Colonic mucosa (tissue), 4 donors: Measurements from ENCODE around the gene DAPK2. TPM values are rescaled to one million over a fixed set of nuclear protein-coding genes. Genes with fewer than 3 reads are reported as not detected.

Source experiments
- DNase-seq: peaks from one replicate; pipeline ENCODE4 v3.0.0-alpha.2; 2020
- H3K27ac ChIP-seq: fragments of 200-600 bp; one replicate; pipeline ENCODE4 v1.8.0; 2021
- H3K27me3 ChIP-seq: fragments of 200-600 bp; one replicate; pipeline ENCODE4 v1.8.0; 2021
- H3K36me3 ChIP-seq: fragments of 200-600 bp; one replicate; pipeline ENCODE4 v1.8.0; 2021
- H3K4me1 ChIP-seq: fragments of 200-600 bp; one replicate; pipeline ENCODE4 v1.8.0; 2021; ENCODE audit warnings: mild to moderate bottlenecking
- H3K4me3 ChIP-seq: fragments of 200-600 bp; one replicate; pipeline ENCODE4 v1.8.0; 2021
- H3K9ac ChIP-seq, 2 donors: one replicate each; pipeline ENCODE4 v1.7.0; 2013; ENCODE audit warnings: control low read depth in 2 of 2, low read depth in 2 of 2, low read length in 2 of 2
- H3K9me3 ChIP-seq: fragments of 200-600 bp; one replicate; pipeline ENCODE4 v1.8.0; 2021
- CTCF ChIP-seq: fragments of 200-600 bp; IDR thresholded peaks from one replicate; pipeline ENCODE4 v1.8.0; 2022; ENCODE audit warnings: antibody characterized with exemption, mild to moderate bottlenecking
- intact Hi-C: fragments of 100-400 bp; cut with DNase I; formaldehyde crosslinking; loops from one replicate; pipeline ENCODE4 v1.14.1; 2022
- total RNA-seq, 2 donors: library from RNA; stranded (reverse); fragmentation: NEBNext Ultra II Directional in 1 of 2; extraction: Animal tissue kit (Norgen Biotek cat#: 25700) in 1 of 2; gene quantifications; one replicate each; pipeline ENCODE4 v1.2.1, GENCODE V29; 2021
- donor health status: healthy.
- donor health status: DM: no; HTN: no; CAD: no.
- donor health status: DM: no; HTN: no; CAD: no.

Gene DAPK2
- total RNA-seq, 2 donors from 2014 or later, result 23.7 to 26.5 TPM

GRCh38 chr15:63899193-63899592 is 147.1 kb downstream of the DAPK2 start:
- Histone ChIP-seq H3K27ac (no peak overlapping the region), H3K9ac (no peak overlapping the region), H3K4me1 (no peaks in the 10 kb centered on the region), H3K36me3 (no peaks in the 10 kb centered on the region), H3K27me3 (no peaks in the 10 kb centered on the region), H3K9me3 (no peaks in the 10 kb centered on the region), H3K4me3 (no peak overlapping the region)
- no peak for TF ChIP-seq CTCF
- DNase-seq, result no peak
- intact Hi-C loops, result no loop called here

GRCh38 chr15:63896336-63897115 is 149.8 kb downstream of the DAPK2 start:
- H3K36me3 ChIP-seq, result no peaks in the 10 kb centered on the region
- H3K4me1 ChIP-seq, result no peaks in the 10 kb centered on the region
- no peak overlapping the region for H3K4me3 ChIP-seq
- H3K27ac ChIP-seq, result no peak overlapping the region
- H3K9ac ChIP-seq, result no peak overlapping the region
- no peaks in the 10 kb centered on the region for H3K9me3 ChIP-seq
- peak; percentile 32 for DNase-seq
- intact Hi-C loops, result no loop called here
- no peak for TF ChIP-seq CTCF
- H3K27me3 ChIP-seq, result no peaks in the 10 kb centered on the region

- TF ChIP-seq CTCF, result no peak
- Histone ChIP-seq H3K27ac (no peak overlapping the region), H3K4me3 (no peak overlapping the region), H3K9ac (no peak overlapping the region), H3K36me3 (no peaks in the 10 kb centered on the region), H3K27me3 (no peaks in the 10 kb centered on the region), H3K4me1 (no peaks in the 10 kb centered on the region), H3K9me3 (no peaks in the 10 kb centered on the region)
- DNase-seq, result no peak
- intact Hi-C loops, result no loop called here
Observed at GRCh38 chr15:63895787-63896218, 150.5 kb downstream of the DAPK2 start.

- no peaks in the 10 kb centered on the region for H3K27me3 ChIP-seq
- no peaks in the 10 kb centered on the region for H3K36me3 ChIP-seq
- DNase-seq, result no peak
- no peak overlapping the region for H3K27ac ChIP-seq
- intact Hi-C loops, result no loop called here
- H3K9me3 ChIP-seq, result no peaks in the 10 kb centered on the region
- no peak overlapping the region for H3K4me3 ChIP-seq
- TF ChIP-seq CTCF, result no peak
- no peaks in the 10 kb centered on the region for H3K4me1 ChIP-seq
- no peak overlapping the region for H3K9ac ChIP-seq
Observed at GRCh38 chr15:63895194-63895593, 151.1 kb downstream of the DAPK2 start.

- intact Hi-C loops, result loop anchor here (5.0 kb wide), 1 partner anchor 142 kb away; no protein-coding TSS in a partner anchor
- Histone ChIP-seq H3K9me3 (no peaks in the 10 kb centered on the region), H3K4me3 (no peak overlapping the region), H3K9ac (no peak overlapping the region), H3K27ac (no peak overlapping the region), H3K27me3 (no peaks in the 10 kb centered on the region), H3K4me1 (no peaks in the 10 kb centered on the region), H3K36me3 (no peaks in the 10 kb centered on the region)
- DNase-seq, result no peak
- no peak for TF ChIP-seq CTCF
Observed at GRCh38 chr15:63894662-63894949, 151.7 kb downstream of the DAPK2 start.
